Fibroblast of skin of scalp (primary cell): Measurements from ENCODE around the gene EFCAB6.

Source experiments
- DNase-seq: peaks from one replicate; pipeline ENCODE4 v3.0.0-alpha.2; 2013

Gene EFCAB6

DNA sequence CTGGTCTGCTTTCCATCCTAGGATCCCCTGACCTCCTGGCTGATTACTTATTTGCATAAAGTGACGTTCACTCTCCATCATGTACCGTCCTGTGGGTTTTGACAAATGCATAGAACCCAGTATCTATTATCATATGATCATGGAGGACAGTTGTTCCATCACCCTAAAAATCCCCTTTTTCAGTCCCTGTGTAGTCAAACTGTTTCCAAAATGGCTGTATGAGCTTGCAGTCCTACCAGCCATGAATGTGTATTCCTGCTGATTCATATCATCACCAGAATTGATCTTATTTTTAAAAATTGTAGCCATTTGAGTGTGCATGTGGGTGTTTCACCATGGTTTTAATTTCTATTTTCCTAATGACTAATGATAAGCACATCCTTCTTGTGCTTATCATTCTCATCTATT lies 291.5 kb downstream of the EFCAB6 start:
- DNase-seq = no peak

- DNase-seq = no peak
Observed at GRCh38 chr22:43516996-43517635, 295.0 kb downstream of the EFCAB6 start.

DNA sequence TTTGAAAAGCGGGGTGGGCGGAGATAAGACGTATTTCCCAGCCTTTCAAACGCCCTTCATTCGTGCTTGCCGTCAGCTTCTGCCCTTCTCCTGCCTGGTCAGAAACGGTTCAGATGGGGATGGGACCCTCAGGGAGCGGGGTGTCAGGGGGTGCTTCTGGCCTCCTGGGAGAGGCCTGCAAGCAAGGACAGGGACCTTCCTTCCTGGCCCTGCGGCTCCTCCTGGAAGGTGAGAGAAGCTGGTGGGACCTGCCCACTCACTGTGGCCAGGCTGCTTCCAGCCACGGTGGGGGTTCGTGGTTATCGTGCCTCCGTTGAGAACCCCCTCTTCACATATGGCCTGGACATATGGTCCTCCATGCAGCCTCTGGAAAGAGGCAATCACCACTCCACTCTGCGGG lies 295.7 kb downstream of the EFCAB6 start:
- no peak for DNase-seq

DNA sequence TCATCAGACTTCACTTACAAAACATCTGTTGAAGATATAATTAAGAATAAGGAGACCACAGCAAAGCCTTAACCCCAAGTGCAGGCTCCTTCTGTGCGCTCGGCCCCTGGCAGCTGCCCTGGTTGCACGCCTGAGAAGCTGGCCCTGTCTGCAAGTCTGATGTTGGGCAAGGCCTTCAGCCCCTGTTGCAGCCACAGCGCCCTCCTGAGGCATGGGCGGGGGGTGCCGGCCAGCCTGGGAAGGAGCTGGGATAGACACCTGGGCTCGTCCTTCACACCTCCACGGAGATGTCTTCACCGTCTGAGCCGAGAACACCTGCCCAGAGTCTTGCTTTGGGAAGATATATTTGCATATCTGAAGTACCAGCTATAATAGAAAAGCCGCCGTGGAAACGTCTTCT lies 296.2 kb downstream of the EFCAB6 start:
- no peak for DNase-seq

DNA sequence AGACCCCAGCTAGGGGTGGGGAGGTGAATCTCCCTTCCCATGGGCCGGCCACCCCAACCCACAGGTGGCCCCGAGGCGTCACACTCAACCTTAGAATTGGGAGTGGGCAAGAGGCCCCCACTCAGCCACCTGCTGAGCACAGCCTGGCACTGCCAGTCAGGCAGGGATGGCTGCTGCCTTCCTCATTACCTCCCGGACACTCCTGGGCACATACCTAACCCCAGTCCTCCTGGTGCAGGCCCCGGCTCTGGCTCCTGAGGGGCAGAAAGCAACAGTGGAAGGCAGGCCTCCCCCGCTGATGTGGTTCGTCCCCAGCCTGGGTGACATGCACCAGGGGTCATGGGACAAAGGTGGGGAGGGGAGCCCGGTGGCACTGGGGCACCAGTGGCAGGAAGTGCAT lies 296.7 kb downstream of the EFCAB6 start:
- DNase-seq = no peak

GRCh38 chr22:43514476-43515157 lies 297.5 kb downstream of the EFCAB6 start:
- no peak for DNase-seq

- no peak for DNase-seq
Observed at GRCh38 chr22:43512279-43512678, 299.8 kb downstream of the EFCAB6 start.

DNA sequence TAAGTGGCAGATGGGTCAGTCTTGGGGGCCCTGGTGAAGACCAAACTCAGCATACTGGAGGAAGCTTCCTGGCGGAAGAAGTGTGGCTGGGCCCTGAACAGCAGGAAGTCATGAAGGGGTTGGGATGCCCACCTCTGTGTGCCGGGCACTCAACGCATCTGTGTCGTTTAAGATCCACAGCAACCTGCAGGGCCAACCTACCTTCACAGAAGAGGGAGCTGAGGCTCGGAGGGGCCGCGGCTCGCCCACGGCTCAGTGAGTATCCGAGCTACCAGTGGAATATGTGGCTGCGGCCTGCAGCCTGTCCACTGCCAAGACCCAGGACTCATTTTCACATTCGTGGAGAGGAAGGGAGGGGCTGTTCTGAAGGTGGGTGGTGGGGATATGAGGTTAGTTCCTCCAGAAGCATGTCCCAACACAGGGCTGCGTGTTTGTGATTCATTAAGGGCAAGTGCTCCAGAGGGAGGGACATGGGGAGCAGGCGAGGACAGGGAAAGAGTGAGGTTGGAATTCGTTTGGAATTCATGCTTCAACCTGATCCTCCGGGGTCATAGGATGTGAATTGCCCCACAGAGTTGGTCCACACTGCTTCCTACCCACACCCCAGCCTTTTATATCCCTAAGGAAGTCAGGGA lies 300.7 kb downstream of the EFCAB6 start:
- no peak for DNase-seq

DNA sequence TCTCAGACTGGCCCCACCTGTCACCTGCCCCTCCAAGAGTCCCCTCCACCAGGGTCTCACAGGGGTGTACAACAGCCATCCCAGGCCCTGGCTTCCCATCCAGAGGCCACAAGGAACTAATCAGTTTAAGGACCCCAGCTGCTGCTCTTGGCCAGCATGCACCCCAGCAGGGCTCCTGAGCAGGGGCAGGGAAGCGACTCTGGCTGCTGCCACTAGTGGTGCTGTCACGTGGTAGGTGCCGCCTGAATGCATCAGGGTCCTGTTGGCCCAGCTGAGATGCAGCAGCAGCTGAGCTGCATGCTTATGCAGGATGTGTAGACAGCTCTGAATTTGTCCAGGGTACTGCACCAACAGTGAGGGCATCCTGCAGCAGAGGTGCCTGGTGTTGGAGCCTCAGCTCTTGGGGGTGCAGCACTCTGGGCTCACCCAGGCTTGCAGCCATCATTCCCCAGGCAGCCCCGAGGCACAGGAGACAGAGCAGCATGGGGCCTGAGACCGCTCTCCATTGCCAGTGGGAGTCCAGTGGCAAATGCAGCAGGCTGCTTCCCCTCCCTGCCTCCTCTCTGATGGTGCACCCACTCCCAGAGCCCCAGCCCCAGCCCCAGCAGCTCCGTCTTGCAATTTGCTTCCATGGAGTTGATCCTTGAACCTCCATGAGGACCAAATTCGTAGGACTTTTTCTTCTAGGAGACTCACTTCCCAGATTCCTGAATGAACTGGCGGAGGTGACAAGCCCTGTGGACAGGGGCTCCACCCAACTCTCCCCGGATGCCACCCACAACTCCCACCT lies 301.6 kb downstream of the EFCAB6 start:
- DNase-seq = no peak

- DNase-seq = no peak
Observed at GRCh38 chr22:43509337-43509736, 302.8 kb downstream of the EFCAB6 start.

GRCh38 chr22:43508489-43508888 lies 303.6 kb downstream of the EFCAB6 start:
- no peak for DNase-seq

DNA sequence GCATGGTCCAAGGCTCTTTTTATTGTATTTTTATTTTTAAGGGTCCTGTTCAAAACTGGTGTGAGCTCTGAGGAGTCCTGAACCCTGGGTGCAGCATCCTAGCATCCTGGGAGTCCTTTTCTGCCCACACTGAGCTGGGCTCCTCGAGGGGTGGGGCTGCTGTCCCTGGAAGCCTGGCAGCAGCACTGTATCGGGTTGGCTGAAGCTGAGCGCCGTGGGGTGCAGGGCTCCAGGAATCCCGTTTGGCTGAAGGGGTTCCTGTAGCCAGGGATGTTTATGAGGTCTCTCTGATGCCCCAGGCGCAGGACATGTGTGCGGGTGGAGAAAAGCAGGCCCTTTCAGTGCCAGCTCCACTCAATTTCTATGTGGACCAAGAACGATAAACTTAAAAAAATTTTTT lies 304.9 kb downstream of the EFCAB6 start:
- DNase-seq = no peak

GRCh38 chr22:43506487-43506886 lies 305.6 kb downstream of the EFCAB6 start:
- DNase-seq = no peak

GRCh38 chr22:43505896-43506295 lies 306.2 kb downstream of the EFCAB6 start:
- DNase-seq = no peak

GRCh38 chr22:43505423-43505822 lies 306.7 kb downstream of the EFCAB6 start:
- no peak for DNase-seq

DNA sequence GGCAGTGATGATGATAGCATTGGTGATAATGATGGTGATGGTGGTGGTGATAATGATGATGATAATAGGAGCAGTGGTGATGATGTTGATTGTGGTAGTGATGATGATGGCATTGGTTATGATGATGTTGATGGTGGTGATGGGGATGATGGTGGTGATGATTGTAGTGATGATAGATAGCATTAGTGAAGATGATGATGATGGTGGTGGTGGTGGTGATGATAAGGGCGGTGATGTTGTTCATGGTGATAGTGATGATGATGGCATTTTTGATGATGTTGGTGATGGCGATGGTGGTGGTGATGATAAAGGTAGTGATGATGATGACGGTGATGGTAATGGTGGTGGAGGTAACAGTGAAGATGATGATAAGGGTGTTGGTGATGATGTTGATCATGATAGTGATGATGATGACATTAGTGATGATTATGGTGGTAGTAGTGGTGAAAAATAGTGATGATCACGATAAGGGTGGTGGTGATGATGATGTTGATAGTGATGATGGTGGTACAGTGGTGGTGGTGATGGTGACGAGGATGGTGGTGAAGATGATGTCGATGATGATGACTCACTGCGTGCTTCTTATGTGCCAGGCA lies 307.3 kb downstream of the EFCAB6 start:
- no peak for DNase-seq

- no peak for DNase-seq
Observed at GRCh38 chr22:43504068-43504467, 308.0 kb downstream of the EFCAB6 start.

DNA sequence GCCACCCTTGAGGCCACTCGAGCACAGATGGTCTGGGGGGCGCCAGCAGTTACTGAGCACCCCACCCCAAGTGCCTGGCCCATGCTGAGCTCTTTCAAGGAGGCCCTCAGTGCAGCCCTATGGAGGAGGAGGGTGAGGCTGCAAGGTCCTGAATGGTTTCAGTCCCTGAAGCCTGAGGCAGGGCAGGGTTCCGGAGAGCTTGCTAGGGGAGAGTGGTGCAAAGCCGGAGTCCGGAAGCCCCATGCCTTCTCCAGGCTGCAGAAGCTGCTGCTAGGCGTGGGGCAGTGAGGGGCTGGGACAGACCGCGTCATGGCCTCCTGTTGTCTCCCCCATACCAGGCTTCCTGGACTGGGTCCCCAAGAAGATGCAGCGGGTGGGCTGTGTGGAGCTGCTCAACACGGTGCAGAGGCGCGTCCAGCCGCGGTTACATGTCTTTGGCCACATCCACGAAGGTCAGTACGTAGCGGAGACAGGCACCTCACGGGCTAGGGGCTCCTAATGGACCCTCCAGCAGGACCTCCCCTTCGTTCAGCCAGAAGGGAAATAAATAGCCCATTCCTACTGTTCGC lies 309.7 kb downstream of the EFCAB6 start:
- DNase-seq = no peak

- DNase-seq = no peak
Observed at GRCh38 chr22:43501878-43502277, 310.2 kb downstream of the EFCAB6 start.

DNA sequence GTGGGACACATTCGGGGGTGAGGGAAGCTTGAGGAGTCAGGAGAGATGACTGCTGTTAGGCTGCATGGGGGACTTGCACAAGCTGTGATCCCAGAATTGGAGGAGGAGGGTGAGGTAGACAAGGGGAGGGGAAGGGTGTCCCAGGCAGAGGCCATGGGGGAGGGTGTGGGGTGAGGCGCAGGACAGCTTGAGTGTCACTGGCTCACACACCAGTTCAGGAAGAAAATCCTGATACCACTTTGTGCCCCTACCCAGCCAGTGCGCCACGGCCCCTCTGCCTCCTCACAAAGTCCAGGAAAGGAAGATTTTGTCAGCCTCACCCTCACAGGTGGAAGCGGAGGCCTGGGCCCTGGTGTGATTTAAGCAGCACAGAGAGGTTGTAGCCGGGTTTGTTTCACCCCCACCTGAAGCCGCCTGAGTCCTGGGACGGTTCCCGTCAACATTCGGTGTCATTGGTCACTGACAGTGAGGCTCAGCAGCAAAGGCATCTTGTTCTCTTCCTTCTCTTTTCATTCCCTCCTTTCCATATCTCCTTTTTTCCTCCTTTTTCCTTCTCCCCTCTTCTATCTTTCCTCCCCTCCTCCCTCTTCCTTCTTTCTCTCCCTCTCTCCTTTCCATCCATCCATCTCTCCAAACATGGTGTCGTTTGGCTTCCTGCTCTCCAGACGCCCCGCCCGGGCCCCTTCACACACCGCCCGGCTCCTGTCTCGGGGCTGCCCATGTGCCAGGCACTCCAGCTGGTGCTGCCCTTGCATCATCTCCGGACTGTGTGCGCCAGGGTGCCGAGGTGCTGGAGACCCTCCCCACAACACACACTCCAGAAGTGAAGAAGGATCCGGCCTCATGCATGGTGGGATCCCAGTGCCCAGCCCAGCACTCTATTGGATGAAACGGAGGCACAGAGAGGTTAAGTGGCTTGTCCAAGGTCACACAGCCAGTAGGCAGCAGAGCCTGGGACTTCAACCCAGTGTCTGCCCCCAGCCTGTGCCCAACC lies 311.0 kb downstream of the EFCAB6 start:
- DNase-seq = no peak

DNA sequence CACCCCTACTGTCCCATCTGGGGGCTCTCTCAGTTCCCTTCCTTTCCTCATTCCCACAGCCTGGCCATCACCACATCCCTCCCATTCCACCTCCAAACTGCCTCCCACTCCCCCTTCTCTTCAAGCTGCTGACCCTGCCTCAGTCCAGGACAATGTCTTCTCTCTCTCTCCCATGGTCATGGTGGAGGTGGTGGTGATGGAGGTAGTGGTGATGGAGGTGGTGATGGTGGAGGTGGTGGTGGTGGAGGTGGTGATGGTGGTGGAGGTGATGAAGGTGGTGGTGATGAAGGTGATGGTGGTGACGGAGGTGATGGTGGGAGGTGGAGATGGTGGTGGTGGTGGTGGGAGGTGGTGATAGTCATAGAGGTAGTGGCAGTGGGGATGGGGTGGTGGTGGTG lies 313.2 kb downstream of the EFCAB6 start:
- no peak for DNase-seq
